Breast epithelium (tissue), 3 donors: ENCODE measurements around the gene PLEKHM1.

ENCODE experiments used
- CTCF ChIP-seq, 3 donors: fragments of 450-650 bp; IDR thresholded peaks; one replicate each; pipeline ENCODE4 v1.5.1; 2016 to 2017; ENCODE audit warnings: antibody characterized with exemption in 3 of 3, mild to moderate bottlenecking in 3 of 3, moderate library complexity in 3 of 3
- POLR2A ChIP-seq: fragments of 450-650 bp; IDR thresholded peaks from one replicate; pipeline ENCODE4 v1.6.1; 2016; ENCODE audit warnings: antibody characterized with exemption, mild to moderate bottlenecking, moderate library complexity
- POLR2AphosphoS5 ChIP-seq, 3 donors: sonication (generic); formaldehyde crosslinking; IDR thresholded peaks; one replicate each; pipeline ENCODE4 v1.6.1; 2017; ENCODE audit warnings: antibody characterized with exemption in 3 of 3

- no peak for TF ChIP-seq POLR2AphosphoS5 (IDR thresholded peaks at IDR 0.05)
- no peak for TF ChIP-seq CTCF (IDR thresholded peaks at IDR 0.05)
- no peak for TF ChIP-seq POLR2A
Measured at GRCh38 chr17:45406107-45406506, 84.4 kb downstream of the PLEKHM1 start.
